GM10266 (cell line): ENCODE data around the gene LTO1.
"Not testable (repeated sequence)": the region's sequence is repeated elsewhere in the genome, so short reads cannot be mapped to it uniquely, and the experiment has no call there.

Source experiments
- DNase-seq: peaks from one replicate; pipeline ENCODE4 v3.0.0; 2012; ENCODE audit errors: extremely low spot score
- CTCF ChIP-seq: IDR thresholded peaks from 2 replicates; pipeline ENCODE4 v1.5.1; 2012; ENCODE audit warnings: mild to moderate bottlenecking, low read depth; ENCODE audit not compliant: control insufficient read depth, insufficient read depth; ENCODE audit errors: missing control alignments

Gene LTO1

GRCh38 chr11:69695581-69695980 lies 20.4 kb upstream of the LTO1 start:
- no peak for TF ChIP-seq CTCF
- DNase-seq = no peak

- TF ChIP-seq CTCF = no peak
- no peak for DNase-seq
Measured at GRCh38 chr11:69694781-69695180, 19.6 kb upstream of the LTO1 start.

GRCh38 chr11:69692422-69692821 lies 17.3 kb upstream of the LTO1 start:
- no peak for TF ChIP-seq CTCF
- DNase-seq = no peak

GRCh38 chr11:69691463-69691862 lies 16.3 kb upstream of the LTO1 start:
- no peak for TF ChIP-seq CTCF
- DNase-seq = no peak

GRCh38 chr11:69689484-69690319 lies 14.5 kb upstream of the LTO1 start:
- DNase-seq = no peak
- TF ChIP-seq CTCF = no peak

GRCh38 chr11:69687969-69688771 lies 13.0 kb upstream of the LTO1 start:
- DNase-seq = not testable (repeated sequence)

- no peak for DNase-seq
- no peak for TF ChIP-seq CTCF
Measured at GRCh38 chr11:69686856-69687255, 11.7 kb upstream of the LTO1 start.
